Suppressor macrophage (primary cell): ENCODE measurements around the gene VAX1.
A peak's percentile ranks its signal among the peaks of the same experiment; 100 is the strongest.
"Not testable (repeated sequence)": the region's sequence is repeated elsewhere in the genome, so short reads cannot be mapped to it uniquely, and the experiment has no call there.

Experiments
- DNase-seq, 4 experiments: peaks; one replicate each; pipeline ENCODE4 v3.0.0-alpha.2; 2020 to 2022
- total RNA-seq, 17 experiments: gene quantifications; one replicate each; lab custom pipeline; 2026; ENCODE audit warnings: mixed read lengths in 6 of 17, inconsistent platforms in 3 of 17; lab: John Stamatoyannopoulos, UW

VAX1 gene, protein sequence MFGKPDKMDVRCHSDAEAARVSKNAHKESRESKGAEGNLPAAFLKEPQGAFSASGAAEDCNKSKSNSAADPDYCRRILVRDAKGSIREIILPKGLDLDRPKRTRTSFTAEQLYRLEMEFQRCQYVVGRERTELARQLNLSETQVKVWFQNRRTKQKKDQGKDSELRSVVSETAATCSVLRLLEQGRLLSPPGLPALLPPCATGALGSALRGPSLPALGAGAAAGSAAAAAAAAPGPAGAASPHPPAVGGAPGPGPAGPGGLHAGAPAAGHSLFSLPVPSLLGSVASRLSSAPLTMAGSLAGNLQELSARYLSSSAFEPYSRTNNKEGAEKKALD
- total RNA-seq, result 0 to 4.6 (median 0) reads per million in 17 experiments

DNA sequence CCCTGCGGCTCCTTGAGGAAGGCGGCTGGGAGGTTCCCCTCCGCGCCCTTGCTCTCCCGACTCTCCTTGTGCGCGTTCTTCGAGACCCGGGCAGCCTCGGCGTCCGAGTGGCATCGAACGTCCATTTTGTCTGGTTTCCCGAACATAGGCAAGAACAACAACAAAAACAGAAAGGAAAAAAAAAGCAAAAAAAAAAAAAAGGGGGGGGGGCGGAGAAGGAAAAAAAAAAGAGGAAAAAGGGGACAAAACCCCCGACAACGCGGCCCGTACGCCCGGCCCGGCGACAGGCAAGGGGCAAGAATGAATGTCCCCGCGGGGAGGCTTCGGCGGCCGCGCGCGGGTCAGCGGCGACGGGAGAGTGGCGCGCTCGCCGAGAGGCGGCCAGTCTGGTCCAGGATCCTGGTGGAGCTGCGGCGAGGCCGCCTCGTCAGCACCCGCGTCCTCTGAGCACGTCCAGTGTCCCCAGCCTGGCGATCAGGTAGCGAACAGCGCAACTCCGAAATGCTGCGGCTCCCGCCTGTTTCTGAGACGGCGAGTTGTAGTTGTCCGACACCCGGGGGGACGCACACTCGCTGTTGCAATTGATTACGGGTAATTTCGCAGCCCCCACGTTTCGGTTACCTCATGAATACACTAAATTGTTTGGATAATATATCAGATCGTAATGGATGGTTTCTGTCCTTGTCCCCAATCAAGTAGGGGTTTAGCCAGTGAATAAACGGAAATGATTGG lies at the start of gene VAX1:
Gene VAX1 (minus strand): TSS at position 360 of the 732 bp plus-strand sequence. CDS start 214 bp downstream, at position 146.
- peak in 2 of 4 experiments; percentile 6 to 22 for DNase-seq

GRCh38 chr10:117186832-117187615 lies 49.0 kb upstream of the VAX1 start:
- DNase-seq, result peak in 2 of 4 experiments; percentile 16 to 18

DNA sequence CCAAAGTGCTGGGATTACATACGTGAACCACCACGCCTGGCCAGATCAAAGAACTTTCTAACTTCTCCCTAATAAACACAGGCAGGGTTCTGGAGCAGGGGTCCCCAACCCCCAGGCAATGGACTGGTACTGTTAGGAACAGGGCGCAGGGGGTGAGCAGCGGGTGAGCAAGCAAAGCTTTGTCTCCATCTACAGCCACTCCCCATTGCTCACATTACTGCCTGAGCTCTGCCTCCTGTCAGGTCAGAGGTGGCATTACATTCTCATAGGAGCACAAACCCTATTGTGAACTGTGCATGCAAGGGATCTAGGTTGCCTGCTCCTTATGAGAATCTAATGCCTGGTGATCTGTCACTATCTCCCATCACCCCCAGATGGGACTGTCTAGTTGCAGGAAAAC lies 47.7 kb upstream of the VAX1 start:
- DNase-seq, result not testable (repeated sequence)

DNA sequence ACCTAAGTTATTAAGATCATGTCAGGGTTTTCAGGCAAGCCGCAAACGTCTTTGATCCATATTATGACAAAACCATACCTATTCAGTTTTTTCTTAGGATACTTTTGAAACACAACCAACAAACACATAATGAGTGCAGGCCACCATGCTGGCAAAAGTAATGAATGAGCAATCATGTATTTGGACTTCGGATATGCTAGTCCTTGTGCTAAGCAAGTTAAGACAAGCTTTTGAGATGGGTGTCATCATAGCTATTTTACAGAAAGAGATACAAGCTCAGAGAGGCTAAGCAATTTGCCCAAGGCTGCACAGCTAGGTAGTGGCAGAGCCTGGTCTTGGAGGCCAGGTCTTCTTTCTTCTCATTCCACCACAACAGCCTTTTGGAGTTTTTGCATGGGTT lies 46.8 kb upstream of the VAX1 start:
- DNase-seq, result no peak

DNA sequence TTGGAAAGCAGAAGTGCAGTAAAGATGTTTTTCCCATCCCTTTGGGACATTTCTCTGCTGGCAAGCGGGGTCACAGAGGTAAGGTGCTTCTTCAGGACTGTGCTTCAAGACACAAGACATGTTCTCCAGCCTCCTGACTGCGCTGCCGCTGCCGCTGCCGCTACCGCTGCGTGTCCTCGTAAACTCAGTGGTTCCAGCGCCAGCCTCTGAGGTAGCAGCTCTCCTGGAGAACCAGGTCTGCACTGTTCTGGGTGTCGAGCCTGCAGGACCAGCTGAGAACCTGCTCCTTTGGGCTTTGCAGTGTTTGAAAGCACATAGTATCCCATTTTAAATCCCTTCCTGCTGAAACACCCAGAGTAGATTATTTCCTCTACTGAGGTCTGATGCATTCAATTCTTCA lies 46.2 kb upstream of the VAX1 start:
- DNase-seq, result no peak

- no peak for DNase-seq
These were observed 40.1 kb upstream of the VAX1 start for GRCh38 chr10:117178190-117178589.

DNA sequence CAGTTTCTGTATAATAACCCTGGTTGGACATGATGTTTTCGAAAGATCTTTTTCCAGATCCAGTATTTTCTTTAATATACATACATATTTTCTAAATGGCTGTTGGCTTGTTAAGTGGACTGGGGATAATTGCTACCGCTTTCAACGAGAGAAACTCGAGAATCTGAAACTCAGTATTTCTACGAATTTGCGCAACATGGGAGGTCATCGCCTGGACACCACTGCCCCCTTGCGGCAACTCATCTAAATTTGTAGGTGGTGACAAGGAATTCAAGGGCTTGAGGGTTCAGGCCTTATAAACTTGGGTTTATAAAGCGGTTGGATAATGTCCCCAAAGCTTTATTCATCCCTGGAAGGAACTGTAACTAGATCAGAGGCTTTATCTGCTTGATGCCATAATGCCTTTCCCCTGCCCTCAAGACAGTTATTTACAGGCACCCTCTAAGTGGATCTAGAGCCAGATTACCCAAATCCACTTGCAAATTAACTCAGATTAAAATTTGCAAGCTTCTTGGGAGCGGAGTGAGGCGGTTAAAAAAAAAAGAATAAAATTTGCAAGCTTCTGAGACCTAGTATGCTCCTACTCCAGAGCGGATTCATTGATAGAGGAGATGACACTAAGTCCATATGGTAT lies 37.9 kb upstream of the VAX1 start:
- DNase-seq, result peak; percentile 82 to 92 (median 91)

DNA sequence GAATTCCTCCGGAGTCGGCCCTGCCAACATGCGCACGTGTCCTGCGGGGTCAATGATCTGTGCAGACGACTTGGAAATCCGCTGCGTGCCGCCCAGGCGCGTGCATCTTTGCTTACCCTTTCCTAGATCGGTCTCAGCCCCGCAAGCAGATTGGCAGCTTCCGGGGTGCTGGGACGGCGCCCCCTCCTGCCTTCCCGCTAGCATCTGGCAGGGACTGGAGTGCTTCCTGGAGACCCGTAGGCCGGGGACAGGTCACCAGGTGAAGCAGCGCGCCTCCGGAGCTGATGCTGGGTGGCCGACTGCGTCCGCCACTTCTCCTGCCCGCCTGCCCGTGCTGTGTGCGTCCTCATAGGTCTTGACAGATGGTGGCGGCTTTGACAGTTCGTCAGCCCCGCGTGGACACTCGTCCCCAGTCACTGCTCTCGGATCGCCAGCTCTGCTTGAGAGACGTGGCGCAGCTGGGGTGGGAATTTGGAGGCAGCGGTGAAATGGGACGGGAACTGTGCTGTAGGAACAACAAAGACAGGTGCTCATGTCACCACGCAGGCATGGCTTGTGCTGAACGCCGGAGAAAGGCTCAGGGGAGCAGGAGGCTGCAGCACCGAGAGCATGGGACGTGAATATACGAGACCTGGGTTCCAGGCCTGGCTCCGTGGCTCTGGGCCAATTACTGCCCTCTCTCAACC lies 37.3 kb upstream of the VAX1 start:
- DNase-seq, result peak in 2 of 4 experiments; percentile 15 to 17

- peak; percentile 88 to 94 (median 91) for DNase-seq
These were observed 36.6 kb upstream of the VAX1 start for GRCh38 chr10:117174439-117175214.

GRCh38 chr10:117170244-117170643 lies 32.2 kb upstream of the VAX1 start:
- peak in 1 of 4 experiments; percentile 20 for DNase-seq

- peak in 2 of 4 experiments; percentile 31 to 42 for DNase-seq
These were observed 31.4 kb upstream of the VAX1 start for GRCh38 chr10:117169480-117169879.

- DNase-seq, result no peak
These were observed 30.7 kb upstream of the VAX1 start for GRCh38 chr10:117168729-117169128.

DNA sequence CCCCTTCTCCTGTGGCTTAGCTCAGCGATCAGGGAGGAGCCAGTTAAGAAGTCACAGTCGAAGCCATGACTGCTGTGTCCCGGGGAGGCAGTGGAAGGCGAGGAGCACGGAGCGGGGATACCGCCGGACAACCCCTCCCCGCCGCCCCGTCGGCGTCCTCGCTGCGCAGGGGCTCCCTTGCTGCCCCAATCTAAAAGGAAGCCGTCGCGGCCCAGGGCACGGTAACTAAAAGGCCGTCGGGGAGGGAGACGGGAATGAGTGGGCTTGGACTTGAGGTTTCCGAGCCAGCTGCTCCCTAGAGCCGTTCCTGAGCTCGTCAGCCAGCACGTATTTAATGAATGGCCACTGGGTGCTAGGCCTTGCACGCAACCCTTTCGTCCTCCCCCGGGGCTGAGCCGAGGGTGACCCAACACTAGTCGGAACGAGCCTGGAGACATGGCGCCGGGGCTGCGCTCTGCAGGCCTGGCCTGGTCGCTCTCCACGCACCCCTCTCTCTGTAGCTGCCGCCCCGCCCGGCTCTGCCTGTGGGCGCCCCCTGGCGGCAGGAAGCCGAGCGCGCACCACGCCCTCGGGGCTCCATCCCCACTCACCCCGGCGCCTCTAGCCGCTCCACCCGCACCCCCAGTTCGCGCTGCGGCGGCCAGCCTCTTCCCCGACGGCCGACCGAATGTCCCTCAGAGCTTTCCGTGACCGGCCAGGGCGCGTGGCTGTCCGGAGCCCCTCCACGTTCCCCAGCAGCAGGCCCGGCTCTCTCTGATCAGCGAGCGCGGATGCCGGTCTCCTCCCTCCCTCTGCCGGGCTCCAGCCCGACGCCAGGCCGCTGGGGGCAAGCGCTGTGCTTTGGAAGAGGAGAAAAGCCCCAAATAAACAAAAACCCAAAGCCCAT lies 30.0 kb upstream of the VAX1 start:
- peak; percentile 67 to 88 (median 82) for DNase-seq

- no peak for DNase-seq
These were observed 29.3 kb upstream of the VAX1 start for GRCh38 chr10:117167346-117167788.

DNA sequence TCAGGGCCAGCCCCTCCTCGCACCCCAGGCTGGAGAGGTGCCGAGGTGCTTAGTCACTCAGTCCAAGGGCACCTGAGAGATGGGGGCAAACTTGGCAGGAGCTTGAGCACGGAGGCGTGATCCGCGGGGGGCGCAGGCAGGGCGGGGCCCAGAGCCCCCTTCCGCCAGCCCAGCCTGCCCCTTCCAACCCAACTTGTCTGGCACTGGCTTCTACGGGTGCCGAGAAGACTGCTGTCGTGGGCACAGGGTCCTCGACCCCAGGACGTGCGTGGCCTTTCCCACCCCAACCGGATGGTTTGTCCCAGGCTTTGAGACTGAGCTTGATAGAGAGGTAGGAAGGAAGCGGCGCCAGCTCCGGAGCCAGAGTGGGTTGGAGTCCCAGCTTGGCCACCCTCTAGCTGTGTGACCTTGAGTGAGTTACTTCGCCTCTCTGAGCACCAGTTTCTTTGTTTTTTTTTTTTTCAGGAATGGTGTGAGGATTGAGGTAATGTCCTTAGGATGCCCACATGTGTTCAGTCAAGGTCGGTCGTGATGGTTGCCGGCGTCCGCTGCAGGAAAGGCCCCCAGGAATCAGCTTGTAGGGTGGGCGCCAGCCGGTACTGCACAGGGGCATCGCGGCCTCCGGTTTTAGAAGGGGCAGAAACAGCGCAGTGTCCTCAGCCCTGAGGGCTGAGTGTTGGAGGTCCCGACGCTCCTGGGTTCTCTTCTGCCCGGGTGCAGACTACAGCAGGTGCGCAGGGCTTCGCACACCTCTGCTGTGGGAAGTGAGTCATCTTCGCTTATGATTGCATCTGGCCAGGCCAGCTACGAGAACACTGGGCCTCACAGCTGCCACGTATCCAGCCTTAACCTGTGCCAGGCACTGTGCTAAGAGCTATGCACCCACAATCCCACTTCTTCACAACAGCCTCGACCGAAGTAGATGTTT lies 28.6 kb upstream of the VAX1 start:
- no peak for DNase-seq

GRCh38 chr10:117165538-117166417 lies 27.7 kb upstream of the VAX1 start:
- peak; percentile 69 to 86 (median 76) for DNase-seq
